ENCODE measurements around the gene LRRFIP2.
A peak's percentile ranks its signal among the peaks of the same experiment; 100 is the strongest.

Gene LRRFIP2

GRCh38 chr3:37200141-37200540 lies 25.8 kb upstream of the LRRFIP2 start:
- DNase-seq (no peak), ATAC-seq (no peak)
- Mint-ChIP-seq H3K4me1 (no peaks in the 10 kb centered on the region), H3K27ac (no peak overlapping the region), H3K4me3 (no peak overlapping the region), H3K27me3 (peaks cover 20% of the 10 kb centered on the region), H3K9me3 (no peaks in the 10 kb centered on the region)

GRCh38 chr3:37198996-37199395 lies 24.6 kb upstream of the LRRFIP2 start:
- DNase-seq (no peak), ATAC-seq (no peak)
- Mint-ChIP-seq H3K9me3 (no peaks in the 10 kb centered on the region), H3K4me1 (no peaks in the 10 kb centered on the region), H3K27me3 (peaks cover 20% of the 10 kb centered on the region), H3K4me3 (no peak overlapping the region), H3K27ac (no peak overlapping the region)

- ATAC-seq = no peak
- no peak for DNase-seq
- no peaks in the 10 kb centered on the region for H3K9me3 Mint-ChIP-seq
- peaks cover 20% of the 10 kb centered on the region for H3K27me3 Mint-ChIP-seq
- H3K4me1 Mint-ChIP-seq = no peaks in the 10 kb centered on the region
- H3K4me3 Mint-ChIP-seq = no peak overlapping the region
- no peak overlapping the region for H3K27ac Mint-ChIP-seq
Measured at GRCh38 chr3:37198547-37198946, 24.2 kb upstream of the LRRFIP2 start.

- ATAC-seq (no peak), DNase-seq (no peak)
- Mint-ChIP-seq H3K4me3 (no peak overlapping the region), H3K4me1 (no peaks in the 10 kb centered on the region), H3K27me3 (peaks cover 20% of the 10 kb centered on the region), H3K27ac (no peak overlapping the region), H3K9me3 (no peaks in the 10 kb centered on the region)
Measured at GRCh38 chr3:37197810-37198371, 23.5 kb upstream of the LRRFIP2 start.

- H3K4me1 Mint-ChIP-seq = no peaks in the 10 kb centered on the region
- ATAC-seq = no peak
Measured at GRCh38 chr3:37194533-37194932, 20.2 kb upstream of the LRRFIP2 start.

GRCh38 chr3:37190667-37191066 lies 16.3 kb upstream of the LRRFIP2 start:
- no peak overlapping the region for H3K4me3 Mint-ChIP-seq
- DNase-seq (no peak), ATAC-seq (no peak)
- H3K27me3 Mint-ChIP-seq = no peaks in the 10 kb centered on the region
- H3K27ac Mint-ChIP-seq = peak overlapping the region in 1 of 2 donors; percentile 49
- H3K9me3 Mint-ChIP-seq = no peaks in the 10 kb centered on the region
- no peaks in the 10 kb centered on the region for H3K4me1 Mint-ChIP-seq

More at GRCh38 chr3:37194533-37194932, 20.2 kb upstream of the LRRFIP2 start:
- Mint-ChIP-seq H3K27ac (no peak overlapping the region), H3K9me3 (no peaks in the 10 kb centered on the region), H3K4me3 (no peak overlapping the region), H3K27me3 (peaks cover 20% of the 10 kb centered on the region)
- no peak for DNase-seq

- Mint-ChIP-seq H3K27ac (no peak overlapping the region), H3K4me3 (no peak overlapping the region), H3K27me3 (no peaks in the 10 kb centered on the region), H3K4me1 (no peaks in the 10 kb centered on the region), H3K9me3 (no peaks in the 10 kb centered on the region)
- ATAC-seq = no peak
- DNase-seq = no peak
Measured at GRCh38 chr3:37189109-37189508, 14.7 kb upstream of the LRRFIP2 start.

GRCh38 chr3:37183976-37184375 lies 9.6 kb upstream of the LRRFIP2 start:
- Mint-ChIP-seq H3K4me3 (no peak overlapping the region), H3K27me3 (no peaks in the 10 kb centered on the region), H3K4me1 (peaks cover 8% of the 10 kb centered on the region), H3K9me3 (no peaks in the 10 kb centered on the region), H3K27ac (no peak overlapping the region)
- no peak for ATAC-seq
- no peak for DNase-seq

GRCh38 chr3:37183375-37183831 lies 9.0 kb upstream of the LRRFIP2 start:
- Mint-ChIP-seq H3K9me3 (no peaks in the 10 kb centered on the region), H3K4me1 (peaks cover 12% of the 10 kb centered on the region), H3K4me3 (no peak overlapping the region), H3K27ac (no peak overlapping the region), H3K27me3 (no peaks in the 10 kb centered on the region)
- DNase-seq (no peak), ATAC-seq (no peak)

GRCh38 chr3:37182816-37183215 lies 8.4 kb upstream of the LRRFIP2 start:
- Mint-ChIP-seq H3K4me1 (peaks cover 18% of the 10 kb centered on the region), H3K9me3 (no peaks in the 10 kb centered on the region), H3K27me3 (no peaks in the 10 kb centered on the region), H3K4me3 (no peak overlapping the region), H3K27ac (no peak overlapping the region)
- ATAC-seq = no peak
- DNase-seq = no peak

GRCh38 chr3:37181756-37182155 lies 7.4 kb upstream of the LRRFIP2 start:
- Mint-ChIP-seq H3K4me1 (peaks cover 29% of the 10 kb centered on the region), H3K9me3 (no peaks in the 10 kb centered on the region), H3K27ac (no peak overlapping the region), H3K27me3 (no peaks in the 10 kb centered on the region), H3K4me3 (no peak overlapping the region)
- DNase-seq = no peak
- ATAC-seq = no peak

GRCh38 chr3:37179144-37179967 lies 5.0 kb upstream of the LRRFIP2 start:
- peak overlapping the region in 1 of 2 donors; percentile 61 for H3K27ac Mint-ChIP-seq

GRCh38 chr3:37173806-37174205 lies 576 bp downstream of the LRRFIP2 start:
- H3K27ac Mint-ChIP-seq = no peak overlapping the region

More at GRCh38 chr3:37179144-37179967, 5.0 kb upstream of the LRRFIP2 start:
- Mint-ChIP-seq H3K4me1 (peaks cover 40% of the 10 kb centered on the region), H3K27me3 (no peaks in the 10 kb centered on the region), H3K4me3 (peak overlapping the region in 1 of 2 donors; percentile 35), H3K9me3 (no peaks in the 10 kb centered on the region)
- ATAC-seq (peak; percentile 59), DNase-seq (peak in 1 of 2 donors; percentile 72)

GRCh38 chr3:37171144-37171543 lies 3.2 kb downstream of the LRRFIP2 start:
- Mint-ChIP-seq H3K4me1 (peaks cover 36% of the 10 kb centered on the region), H3K27me3 (no peaks in the 10 kb centered on the region), H3K27ac (no peak overlapping the region)

More at GRCh38 chr3:37173806-37174205, 576 bp downstream of the LRRFIP2 start:
- peak overlapping the region in 1 of 2 donors; percentile 42 for H3K4me3 Mint-ChIP-seq
- H3K9me3 Mint-ChIP-seq = no peaks in the 10 kb centered on the region
- DNase-seq (no peak), ATAC-seq (no peak)
- H3K27me3 Mint-ChIP-seq = no peaks in the 10 kb centered on the region
- peaks cover 56% of the 10 kb centered on the region for H3K4me1 Mint-ChIP-seq

GRCh38 chr3:37170513-37170912 lies 3.9 kb downstream of the LRRFIP2 start:
- H3K27ac Mint-ChIP-seq = no peak overlapping the region
- DNase-seq (no peak), ATAC-seq (no peak)
- H3K27me3 Mint-ChIP-seq = no peaks in the 10 kb centered on the region
- H3K4me1 Mint-ChIP-seq = peaks cover 36% of the 10 kb centered on the region
- no peak overlapping the region for H3K4me3 Mint-ChIP-seq
- no peaks in the 10 kb centered on the region for H3K9me3 Mint-ChIP-seq

More at GRCh38 chr3:37171144-37171543, 3.2 kb downstream of the LRRFIP2 start:
- no peaks in the 10 kb centered on the region for H3K9me3 Mint-ChIP-seq
- ATAC-seq (no peak), DNase-seq (no peak)
- no peak overlapping the region for H3K4me3 Mint-ChIP-seq

GRCh38 chr3:37170060-37170459 lies 4.3 kb downstream of the LRRFIP2 start:
- H3K27ac Mint-ChIP-seq = no peak overlapping the region
- no peak overlapping the region for H3K4me3 Mint-ChIP-seq
- no peaks in the 10 kb centered on the region for H3K9me3 Mint-ChIP-seq
- ATAC-seq (no peak), DNase-seq (no peak)
- H3K4me1 Mint-ChIP-seq = peaks cover 33% of the 10 kb centered on the region
- H3K27me3 Mint-ChIP-seq = no peaks in the 10 kb centered on the region

Measured in stimulated activated naive CD8-positive, alpha-beta T cell treated with anti-CD3 and anti-CD28 coated beads, Interleukin-15, amount 100 ng/mL, for 72 hours (primary cell).